ENCODE results near the gene TOMM20.
"Not testable (repeated sequence)": the region's sequence is repeated elsewhere in the genome, so short reads cannot be mapped to it uniquely, and the experiment has no call there.

DNA sequence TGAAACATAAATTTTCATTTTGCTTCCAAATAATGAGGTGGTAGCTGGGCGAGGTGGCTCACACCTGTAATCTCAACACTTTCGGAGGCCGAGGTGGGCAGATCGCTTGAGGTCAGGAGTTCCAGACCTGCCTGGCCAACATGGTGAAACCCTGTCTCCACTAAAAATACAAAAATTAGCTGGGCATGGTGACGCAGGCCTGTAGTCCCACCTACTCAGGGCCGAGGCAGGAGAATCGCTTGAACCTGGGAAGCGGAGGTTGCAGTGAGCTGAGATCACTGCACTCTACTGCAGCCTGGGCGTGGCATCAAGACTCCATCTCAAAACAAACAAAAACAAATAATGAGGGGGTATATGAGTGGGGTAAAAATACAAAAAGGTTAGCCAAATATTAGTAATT, 31.3 kb upstream of the TOMM20 start:
- TF ChIP-seq, protein P1, sequence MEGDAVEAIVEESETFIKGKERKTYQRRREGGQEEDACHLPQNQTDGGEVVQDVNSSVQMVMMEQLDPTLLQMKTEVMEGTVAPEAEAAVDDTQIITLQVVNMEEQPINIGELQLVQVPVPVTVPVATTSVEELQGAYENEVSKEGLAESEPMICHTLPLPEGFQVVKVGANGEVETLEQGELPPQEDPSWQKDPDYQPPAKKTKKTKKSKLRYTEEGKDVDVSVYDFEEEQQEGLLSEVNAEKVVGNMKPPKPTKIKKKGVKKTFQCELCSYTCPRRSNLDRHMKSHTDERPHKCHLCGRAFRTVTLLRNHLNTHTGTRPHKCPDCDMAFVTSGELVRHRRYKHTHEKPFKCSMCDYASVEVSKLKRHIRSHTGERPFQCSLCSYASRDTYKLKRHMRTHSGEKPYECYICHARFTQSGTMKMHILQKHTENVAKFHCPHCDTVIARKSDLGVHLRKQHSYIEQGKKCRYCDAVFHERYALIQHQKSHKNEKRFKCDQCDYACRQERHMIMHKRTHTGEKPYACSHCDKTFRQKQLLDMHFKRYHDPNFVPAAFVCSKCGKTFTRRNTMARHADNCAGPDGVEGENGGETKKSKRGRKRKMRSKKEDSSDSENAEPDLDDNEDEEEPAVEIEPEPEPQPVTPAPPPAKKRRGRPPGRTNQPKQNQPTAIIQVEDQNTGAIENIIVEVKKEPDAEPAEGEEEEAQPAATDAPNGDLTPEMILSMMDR (IDR thresholded peaks at IDR 0.05; ENCODE audit: low read depth, low read length, poor library complexity, severe bottlenecking) = not testable (repeated sequence)
- TF ChIP-seq EZH2phosphoT487 (IDR thresholded peaks at IDR 0.05; ENCODE audit: borderline replicate concordance, low read length) = not testable (repeated sequence)

All from DOHH2 (cell line).